A549 treated with Hydrocortisone at 1 μM for 4 hours (cell line): Measurements from ENCODE around the gene HSPA8. TPM values are rescaled to one million over a fixed set of nuclear protein-coding genes. Genes with fewer than 3 reads are reported as not detected.

Experiments used
- total RNA-seq: library from RNA; stranded (reverse); fragments of 200-300 nt; extraction: Qiagen RNA extraction; gene quantifications from 5 replicates; pipeline ENCODE4 v1.2.3, GENCODE V29; 2022

HSPA8 gene
- 1,380 to 2,609 TPM (median 1,576 TPM) in 5 replicates for total RNA-seq

DNA sequence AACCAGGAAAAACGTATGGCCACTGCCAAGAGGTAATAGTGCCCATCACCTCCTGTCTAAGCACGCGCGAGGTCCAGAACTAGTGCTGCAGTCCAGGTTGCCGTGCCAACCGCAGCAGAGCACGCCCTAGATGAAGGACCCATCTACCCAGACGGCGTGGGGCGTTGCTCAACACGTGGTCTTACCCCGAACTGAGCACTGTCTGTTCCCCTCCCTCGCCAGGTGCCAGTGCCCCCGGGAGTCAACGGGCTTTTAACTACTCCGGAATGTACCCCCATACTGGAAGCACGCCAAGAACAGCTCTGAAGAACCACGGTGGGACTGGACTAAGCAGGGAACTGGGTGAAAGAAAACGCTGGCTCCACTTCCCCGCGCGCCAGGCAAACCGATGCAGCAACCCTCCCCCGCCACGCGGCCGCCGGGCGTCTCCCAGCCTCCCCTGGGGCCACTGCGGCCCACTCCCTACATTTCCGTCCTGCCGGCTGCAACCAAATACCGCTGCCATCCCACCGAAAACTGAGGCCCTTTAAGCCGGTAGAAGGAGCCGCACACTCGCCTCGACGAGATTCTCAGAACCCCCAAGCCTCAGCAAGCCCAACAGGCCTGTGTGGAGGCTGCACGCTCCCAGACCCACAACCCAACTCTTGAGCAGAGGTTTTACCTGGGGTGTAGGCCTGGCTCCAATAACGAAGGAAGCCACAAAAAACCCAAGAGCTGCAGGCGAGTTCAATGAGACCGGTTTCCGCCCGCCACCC is at the start of gene HSPA8:
TSS of gene HSPA8 (minus strand) at position 734 of the 755 bp plus-strand sequence. CDS start 812 bp downstream, outside the sequence.

Other genes with a start within 250 kb of the HSPA8 start
- 0.03 to 0.24 TPM (median 0.10 TPM) in 5 replicates for gene CRTAM, start 223.6 kb downstream of the HSPA8 start, total RNA-seq
- 2.8 to 4.1 TPM (median 3.3 TPM) in 5 replicates for gene JHY, start 179.4 kb downstream of the HSPA8 start, total RNA-seq
- gene BSX, start 80.3 kb downstream of the HSPA8 start, total RNA-seq, result not detected in 5 replicates
- 17.7 to 27.3 TPM (median 26.0 TPM) in 5 replicates for gene CLMP, start 133.1 kb upstream of the HSPA8 start, total RNA-seq